Measurements from ENCODE around the gene KCNQ2.

Gene KCNQ2

DNA sequence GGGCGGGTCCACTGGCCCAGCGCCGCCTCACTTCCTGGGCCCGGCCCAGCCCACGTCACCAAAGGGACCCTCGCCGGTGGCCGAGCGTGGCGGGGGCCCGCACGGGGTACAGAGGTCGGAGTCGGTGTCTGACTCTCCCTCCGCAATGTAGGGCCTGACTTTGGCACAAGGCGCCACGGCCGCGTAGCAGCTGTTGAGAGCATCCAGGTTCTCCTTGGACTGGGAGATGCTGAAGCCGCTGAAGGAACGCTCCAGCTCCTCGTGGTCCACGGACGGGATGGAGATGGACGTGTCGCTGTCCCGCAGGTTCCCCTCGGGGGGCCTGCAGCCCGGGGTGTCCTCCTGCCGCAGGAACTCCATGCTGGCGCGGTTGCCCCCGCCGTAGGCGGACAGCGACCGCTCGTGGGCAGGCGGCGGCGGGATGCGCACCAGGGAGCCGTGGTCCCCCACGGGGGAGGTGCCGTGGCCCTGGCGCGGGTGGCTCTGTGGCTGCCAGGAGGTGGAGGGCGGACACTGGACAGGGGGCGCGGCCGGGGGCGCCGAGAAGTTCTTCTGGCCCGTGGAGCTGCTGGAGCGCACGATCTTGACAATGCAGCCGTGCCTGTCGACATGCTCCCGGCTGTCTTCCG, 65.7 kb downstream of the KCNQ2 start:
- Histone ChIP-seq H3K36me3 (ENCODE audit: insufficient read depth, low read length) (no peaks in the 10 kb centered on the region), H3K9me3 (replicated peaks; ENCODE audit: low read length) (no peaks in the 10 kb centered on the region), H3K27me3 (ENCODE audit: control insufficient read depth, insufficient read depth, low read length) (peaks cover 31% of the 10 kb centered on the region), H3K4me3 (ENCODE audit: low read length) (no peak overlapping the region), H3K4me2 (ENCODE audit: low read length) (no peak overlapping the region), H3K4me1 (ENCODE audit: control insufficient read depth, insufficient read depth, low read length) (no peaks in the 10 kb centered on the region), H3K9ac (ENCODE audit: low read depth, low read length) (no peak overlapping the region)

DNA sequence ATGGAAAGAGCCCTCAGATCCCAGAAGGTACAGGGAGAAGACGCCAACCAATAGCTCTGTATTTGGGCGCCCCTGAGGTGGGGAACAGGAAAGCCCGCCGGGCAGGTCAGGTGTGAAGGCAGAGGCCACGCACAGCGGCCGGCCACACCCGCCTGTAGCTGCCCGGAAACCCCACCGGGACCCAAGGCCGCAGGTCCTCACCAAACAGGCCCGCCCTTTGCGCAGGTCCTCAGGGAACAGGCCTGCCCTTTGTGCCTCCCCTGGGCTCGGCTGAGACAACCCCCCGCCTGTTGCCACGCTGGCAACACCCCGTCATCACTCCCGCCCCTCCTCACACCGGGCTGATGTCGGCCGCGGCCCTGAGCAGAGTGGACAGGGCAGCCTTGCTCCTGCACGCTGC, 66.4 kb downstream of the KCNQ2 start:
- no peaks in the 10 kb centered on the region for H3K9me3 ChIP-seq (replicated peaks; ENCODE audit: low read length)
- H3K4me1 ChIP-seq (ENCODE audit: control insufficient read depth, insufficient read depth, low read length), result no peaks in the 10 kb centered on the region
- H3K27me3 ChIP-seq (ENCODE audit: control insufficient read depth, insufficient read depth, low read length), result peaks cover 30% of the 10 kb centered on the region
- no peak overlapping the region for H3K9ac ChIP-seq (ENCODE audit: low read depth, low read length)
- H3K36me3 ChIP-seq (ENCODE audit: insufficient read depth, low read length), result no peaks in the 10 kb centered on the region
- H3K4me2 ChIP-seq (ENCODE audit: low read length), result no peak overlapping the region
- H3K4me3 ChIP-seq (ENCODE audit: low read length), result no peak overlapping the region

DNA sequence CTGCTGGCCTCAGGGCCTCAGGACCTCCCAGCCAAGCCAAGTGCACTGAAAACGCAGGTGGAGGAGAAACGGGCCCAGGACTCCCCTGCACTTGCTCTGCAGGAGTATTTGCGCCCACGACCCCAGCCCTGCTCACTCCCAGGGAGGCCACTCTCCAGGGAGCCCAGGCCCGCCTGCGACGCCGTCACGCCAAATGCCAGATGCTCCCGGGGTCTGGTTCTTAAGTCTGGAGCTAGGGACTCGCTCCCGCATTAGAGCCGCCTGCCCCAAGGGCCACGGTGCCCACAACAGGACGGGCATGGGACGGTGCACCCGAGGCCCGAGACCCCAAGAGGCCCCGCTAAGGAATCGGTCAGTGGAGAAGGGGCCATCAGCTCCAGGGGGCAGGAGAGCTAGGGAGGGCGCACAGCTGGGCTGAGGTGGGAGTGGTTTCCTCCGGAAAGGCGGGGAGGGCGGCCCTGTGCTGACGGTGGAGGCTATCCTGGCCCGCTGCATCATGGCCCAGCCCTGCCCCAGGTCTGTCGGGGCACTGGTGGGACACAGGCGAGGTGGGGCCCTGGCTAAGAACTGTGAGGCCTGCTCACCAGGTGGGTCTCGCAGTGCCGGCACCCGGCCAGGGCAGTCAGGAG, 67.2 kb downstream of the KCNQ2 start:
- Histone ChIP-seq H3K4me3 (ENCODE audit: low read length) (no peak overlapping the region), H3K36me3 (ENCODE audit: insufficient read depth, low read length) (no peaks in the 10 kb centered on the region), H3K27me3 (ENCODE audit: control insufficient read depth, insufficient read depth, low read length) (peaks cover 22% of the 10 kb centered on the region), H3K4me2 (ENCODE audit: low read length) (no peak overlapping the region), H3K4me1 (ENCODE audit: control insufficient read depth, insufficient read depth, low read length) (no peaks in the 10 kb centered on the region), H3K9me3 (replicated peaks; ENCODE audit: low read length) (no peaks in the 10 kb centered on the region), H3K9ac (ENCODE audit: low read depth, low read length) (no peak overlapping the region)

DNA sequence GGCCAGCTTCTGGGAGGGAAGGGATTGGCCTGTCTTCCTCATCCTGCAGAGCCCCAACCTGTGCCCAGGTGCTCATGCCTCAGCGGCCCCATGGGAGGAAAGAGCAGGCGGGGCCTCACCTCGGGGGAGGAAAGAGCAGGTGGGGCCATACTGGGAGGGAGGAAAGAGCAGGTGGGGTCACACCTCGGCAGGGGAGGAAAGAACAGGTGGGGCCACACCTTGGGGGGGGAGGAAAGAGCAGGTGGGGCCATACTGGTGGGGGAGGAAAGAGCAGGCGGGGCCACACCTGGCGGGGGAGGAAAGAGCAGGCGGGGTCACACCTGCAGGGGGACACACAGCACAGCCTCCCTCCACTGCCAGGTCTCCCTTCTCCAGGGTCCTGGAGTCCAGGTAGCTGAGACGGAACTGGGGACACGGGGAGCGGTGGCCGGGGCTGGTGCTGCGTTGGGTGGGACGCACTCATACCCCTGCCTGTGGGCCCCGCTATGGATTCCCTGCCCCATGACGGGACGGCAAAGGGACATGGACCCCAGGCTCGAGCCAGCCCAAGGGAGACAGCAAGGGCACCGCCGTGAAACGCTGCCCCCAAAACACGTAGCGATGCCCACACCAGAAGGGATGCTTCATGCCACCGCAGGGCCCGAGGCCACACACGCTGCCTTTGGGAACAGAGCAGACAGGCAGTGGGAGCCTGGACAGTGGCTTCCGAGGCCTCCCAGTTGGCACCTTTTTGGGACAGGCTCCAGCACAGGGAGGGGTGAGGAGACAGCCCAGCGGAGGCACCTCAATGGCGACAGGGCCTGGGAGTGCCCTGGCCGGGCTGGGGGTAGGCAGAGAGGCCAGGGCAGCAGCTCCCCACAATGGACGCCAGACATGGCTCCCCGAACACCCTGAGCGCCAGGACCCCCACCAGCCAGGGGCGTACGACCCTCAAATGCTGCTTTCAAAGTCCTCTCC, 68.0 kb downstream of the KCNQ2 start:
- Histone ChIP-seq H3K4me1 (ENCODE audit: control insufficient read depth, insufficient read depth, low read length) (no peaks in the 10 kb centered on the region), H3K4me3 (ENCODE audit: low read length) (no peak overlapping the region), H3K4me2 (ENCODE audit: low read length) (no peak overlapping the region), H3K27me3 (ENCODE audit: control insufficient read depth, insufficient read depth, low read length) (peaks cover 21% of the 10 kb centered on the region), H3K9me3 (replicated peaks; ENCODE audit: low read length) (no peaks in the 10 kb centered on the region), H3K9ac (ENCODE audit: low read depth, low read length) (no peak overlapping the region), H3K36me3 (ENCODE audit: insufficient read depth, low read length) (no peaks in the 10 kb centered on the region)

DNA sequence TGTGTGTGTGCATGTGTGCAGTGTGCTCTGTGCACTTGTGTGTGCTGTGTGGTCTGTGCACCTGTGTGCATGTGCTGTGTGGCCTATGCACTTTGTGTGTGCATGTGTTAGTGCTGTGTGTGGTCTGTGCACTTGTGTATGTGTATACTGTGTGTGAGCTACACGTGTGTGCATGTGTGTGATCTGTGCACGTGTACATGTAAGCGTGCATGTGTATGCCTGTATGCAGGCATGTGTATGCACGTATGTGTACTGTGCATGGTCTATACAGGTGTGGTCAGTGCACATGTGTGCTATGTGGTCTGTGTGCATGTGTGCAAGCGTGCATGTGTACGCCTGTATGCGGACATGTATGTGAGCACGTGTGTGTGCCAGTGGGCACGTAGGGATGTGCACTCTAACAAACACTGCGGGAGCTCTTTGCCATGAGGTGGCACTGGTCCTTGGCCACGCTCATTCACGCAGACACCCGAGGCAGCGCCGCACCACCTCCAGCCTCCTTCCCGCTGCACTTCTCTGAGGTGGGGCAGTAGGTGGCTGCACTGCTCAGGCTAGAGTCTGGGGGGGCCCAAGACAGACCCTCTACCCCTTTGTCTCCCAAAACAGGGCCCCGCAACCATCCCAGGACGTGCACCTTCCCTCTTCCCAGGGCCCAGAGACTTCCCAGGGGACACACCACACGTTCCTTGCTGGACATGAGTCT, 68.9 kb downstream of the KCNQ2 start:
- Histone ChIP-seq H3K9ac (ENCODE audit: low read depth, low read length) (no peak overlapping the region), H3K36me3 (ENCODE audit: insufficient read depth, low read length) (no peaks in the 10 kb centered on the region), H3K9me3 (replicated peaks; ENCODE audit: low read length) (no peaks in the 10 kb centered on the region), H3K4me2 (ENCODE audit: low read length) (no peak overlapping the region), H3K27me3 (ENCODE audit: control insufficient read depth, insufficient read depth, low read length) (peaks cover 19% of the 10 kb centered on the region), H3K4me3 (ENCODE audit: low read length) (no peak overlapping the region), H3K4me1 (ENCODE audit: control insufficient read depth, insufficient read depth, low read length) (no peaks in the 10 kb centered on the region)

DNA sequence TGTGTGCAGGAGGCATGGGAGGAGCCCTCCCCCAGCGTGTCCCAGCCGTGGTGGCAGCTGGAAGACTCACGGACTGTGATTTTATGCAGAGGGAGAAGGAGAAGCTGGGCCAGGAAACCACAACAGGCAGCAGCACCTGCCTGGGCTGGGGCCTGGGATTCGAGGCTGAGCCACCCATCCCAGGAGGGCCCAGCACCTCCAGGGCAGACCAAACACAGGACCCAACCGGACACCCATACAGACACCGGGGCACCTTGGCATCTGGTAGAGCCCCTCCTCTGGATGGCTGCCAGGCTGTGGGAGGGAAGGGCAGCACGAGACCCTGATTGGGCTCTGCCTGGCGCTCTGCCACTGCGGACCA, 69.6 kb downstream of the KCNQ2 start:
- H3K27me3 ChIP-seq (ENCODE audit: control insufficient read depth, insufficient read depth, low read length), result peaks cover 23% of the 10 kb centered on the region
- no peak overlapping the region for H3K4me2 ChIP-seq (ENCODE audit: low read length)
- H3K9me3 ChIP-seq (replicated peaks; ENCODE audit: low read length), result no peaks in the 10 kb centered on the region
- H3K4me1 ChIP-seq (ENCODE audit: control insufficient read depth, insufficient read depth, low read length), result no peaks in the 10 kb centered on the region
- no peaks in the 10 kb centered on the region for H3K36me3 ChIP-seq (ENCODE audit: insufficient read depth, low read length)
- no peak overlapping the region for H3K9ac ChIP-seq (ENCODE audit: low read depth, low read length)
- H3K4me3 ChIP-seq (ENCODE audit: low read length), result no peak overlapping the region

DNA sequence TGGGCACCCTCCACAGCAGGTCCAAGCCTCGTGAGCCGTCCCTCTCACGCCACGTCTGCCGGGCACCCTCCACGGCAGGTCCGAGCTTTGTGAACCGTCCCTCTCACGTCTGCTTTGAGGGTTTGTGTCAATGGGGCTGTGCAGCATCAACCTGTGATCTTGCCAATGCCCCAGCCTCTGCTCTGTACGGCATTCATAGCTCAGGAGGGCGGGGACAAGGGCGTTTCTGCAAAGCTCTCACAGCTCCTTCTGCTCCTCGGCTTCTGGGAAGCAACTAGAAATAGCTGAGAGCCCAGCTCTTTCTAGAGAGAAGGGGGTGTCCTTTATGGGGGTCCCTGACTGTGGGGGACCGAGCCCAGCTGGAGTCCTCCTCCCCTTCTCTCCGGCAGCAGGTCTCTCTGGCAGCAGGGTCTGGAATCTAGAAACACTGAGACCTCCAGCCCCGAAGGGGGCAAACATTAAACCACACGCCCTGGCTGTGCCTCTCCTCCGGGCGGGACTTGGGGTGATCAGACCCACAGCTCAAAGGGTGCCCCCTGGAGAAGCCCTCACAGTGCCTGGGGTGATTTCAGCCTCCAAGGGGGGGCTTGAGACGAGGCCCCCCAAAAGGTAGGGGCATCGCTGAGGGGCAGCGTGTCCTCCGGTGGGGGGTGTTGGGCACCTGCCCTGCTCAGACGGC, 70.1 kb downstream of the KCNQ2 start:
- no peaks in the 10 kb centered on the region for H3K36me3 ChIP-seq (ENCODE audit: insufficient read depth, low read length)
- H3K27me3 ChIP-seq (ENCODE audit: control insufficient read depth, insufficient read depth, low read length), result peaks cover 23% of the 10 kb centered on the region
- no peak overlapping the region for H3K9ac ChIP-seq (ENCODE audit: low read depth, low read length)
- no peak overlapping the region for H3K4me3 ChIP-seq (ENCODE audit: low read length)
- no peaks in the 10 kb centered on the region for H3K9me3 ChIP-seq (replicated peaks; ENCODE audit: low read length)
- H3K4me1 ChIP-seq (ENCODE audit: control insufficient read depth, insufficient read depth, low read length), result no peaks in the 10 kb centered on the region
- H3K4me2 ChIP-seq (ENCODE audit: low read length), result no peak overlapping the region

DNA sequence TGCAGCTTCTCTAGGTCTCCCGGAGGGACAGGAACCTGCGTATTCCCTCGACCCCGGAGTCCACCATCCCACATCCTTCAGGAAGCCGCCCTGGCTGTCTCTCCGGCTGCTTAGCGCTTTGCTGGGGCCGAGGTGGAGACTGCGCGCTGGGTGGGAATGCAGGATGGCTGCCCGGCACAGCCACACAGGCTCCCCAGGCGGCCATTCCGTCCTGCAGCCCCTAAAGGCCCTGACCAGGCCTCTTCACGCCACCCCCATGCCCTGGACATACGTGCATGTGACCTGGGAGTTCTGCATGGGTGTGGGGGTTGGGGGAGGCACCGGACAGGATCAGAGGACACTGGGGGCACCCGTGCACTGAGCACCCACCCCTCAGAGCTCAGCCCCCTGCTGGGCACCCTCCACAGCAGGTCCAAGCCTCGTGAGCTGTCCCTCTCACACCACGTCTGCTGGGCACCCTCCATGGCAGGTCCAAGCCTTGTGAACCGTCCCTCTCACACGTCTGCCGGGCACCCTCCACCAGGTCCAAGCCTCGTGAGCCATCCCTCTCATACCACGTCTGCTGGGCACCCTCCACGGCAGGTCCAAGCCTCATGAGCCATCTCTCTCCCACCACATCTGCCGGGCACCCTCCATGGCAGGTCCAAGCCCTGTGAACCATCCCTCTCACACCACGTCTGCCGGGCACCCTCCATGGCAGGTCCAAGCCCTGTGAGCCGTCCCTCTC, 70.9 kb downstream of the KCNQ2 start:
- Histone ChIP-seq H3K4me3 (ENCODE audit: low read length) (no peak overlapping the region), H3K36me3 (ENCODE audit: insufficient read depth, low read length) (no peaks in the 10 kb centered on the region), H3K9ac (ENCODE audit: low read depth, low read length) (no peak overlapping the region), H3K27me3 (ENCODE audit: control insufficient read depth, insufficient read depth, low read length) (peaks cover 28% of the 10 kb centered on the region), H3K4me2 (ENCODE audit: low read length) (no peak overlapping the region), H3K9me3 (replicated peaks; ENCODE audit: low read length) (no peaks in the 10 kb centered on the region), H3K4me1 (ENCODE audit: control insufficient read depth, insufficient read depth, low read length) (no peaks in the 10 kb centered on the region)

DNA sequence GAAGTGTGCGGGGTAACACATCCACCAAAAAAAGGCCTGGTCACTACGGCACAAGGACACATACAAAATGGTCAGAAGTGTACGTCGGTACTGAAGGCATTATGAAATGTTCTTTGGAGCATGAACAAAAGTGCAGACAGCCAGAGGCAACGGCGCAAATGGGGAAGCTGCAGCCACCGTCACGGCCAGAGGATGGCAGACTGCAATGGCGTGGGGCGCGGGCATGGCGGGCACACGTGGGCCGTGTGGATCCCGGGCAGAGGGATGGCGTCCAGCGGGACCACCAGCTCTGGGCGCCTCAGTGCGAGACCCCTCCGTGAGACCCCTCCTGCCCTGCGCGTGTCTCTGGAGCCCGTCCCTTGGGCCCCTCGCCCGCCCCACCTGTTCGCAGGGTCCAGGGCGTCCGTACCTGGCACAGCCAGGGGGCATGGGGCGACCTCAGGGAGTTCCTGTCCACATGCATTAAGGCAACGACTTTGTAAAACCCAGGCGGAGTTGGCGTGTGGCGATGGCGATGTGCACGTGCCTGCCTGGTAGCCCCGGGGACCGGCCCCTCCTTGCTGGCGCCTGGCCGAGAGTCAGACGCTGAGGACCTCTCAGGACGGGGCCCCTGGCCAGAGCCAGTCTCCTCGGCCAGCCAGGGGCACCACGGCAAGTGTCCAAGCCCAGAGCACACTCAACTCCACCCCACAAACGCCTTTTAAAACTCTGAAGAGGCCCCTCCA, 71.8 kb downstream of the KCNQ2 start:
- Histone ChIP-seq H3K4me1 (ENCODE audit: control insufficient read depth, insufficient read depth, low read length) (no peaks in the 10 kb centered on the region), H3K36me3 (ENCODE audit: insufficient read depth, low read length) (no peaks in the 10 kb centered on the region), H3K4me3 (ENCODE audit: low read length) (no peak overlapping the region), H3K27me3 (ENCODE audit: control insufficient read depth, insufficient read depth, low read length) (peaks cover 28% of the 10 kb centered on the region), H3K9ac (ENCODE audit: low read depth, low read length) (no peak overlapping the region), H3K9me3 (replicated peaks; ENCODE audit: low read length) (no peaks in the 10 kb centered on the region), H3K4me2 (ENCODE audit: low read length) (no peak overlapping the region)

Data from skeletal muscle satellite cell (primary cell).